Measurements from ENCODE around the gene NSMF.
A peak's percentile ranks its signal among the peaks of the same experiment; 100 is the strongest.
"Not testable (repeated sequence)": the region's sequence is repeated elsewhere in the genome, so short reads cannot be mapped to it uniquely, and the experiment has no call there.

NSMF gene

DNA sequence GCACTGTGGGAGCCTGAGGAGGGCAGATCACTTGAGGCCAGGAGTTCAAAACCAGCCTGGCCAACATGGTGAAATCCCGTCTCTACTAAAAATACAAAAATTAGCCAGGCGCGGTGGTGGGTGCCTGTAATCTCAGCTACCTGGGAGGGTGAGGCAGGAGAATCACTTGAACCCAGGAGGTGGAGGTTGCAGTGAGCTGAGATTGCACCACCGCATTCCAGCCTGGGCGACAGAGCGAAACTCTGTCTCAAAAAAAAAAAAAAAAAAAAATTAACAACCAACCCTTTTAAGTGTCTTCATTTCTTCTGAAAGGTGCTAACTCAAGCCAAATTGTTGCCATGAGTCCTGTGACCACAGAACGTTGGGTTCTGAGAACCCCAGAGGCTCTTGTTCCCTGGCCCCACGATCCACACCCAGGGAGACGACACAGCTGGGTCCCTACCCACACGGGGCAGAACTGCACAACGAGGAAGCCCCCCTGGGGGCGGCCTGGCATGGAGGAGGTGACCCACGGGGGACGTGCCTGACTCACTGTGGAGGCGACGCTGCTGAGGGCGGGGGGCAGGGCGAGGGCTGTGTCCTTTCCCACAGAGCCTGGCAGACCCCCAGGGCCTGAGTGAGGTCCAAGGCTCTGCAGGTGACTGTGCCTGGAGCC, 48.8 kb downstream of the NSMF start:
- not testable (repeated sequence) for DNase-seq

- no peak for DNase-seq
These were observed 49.6 kb downstream of the NSMF start for GRCh38 chr9:137409515-137409914.

DNA sequence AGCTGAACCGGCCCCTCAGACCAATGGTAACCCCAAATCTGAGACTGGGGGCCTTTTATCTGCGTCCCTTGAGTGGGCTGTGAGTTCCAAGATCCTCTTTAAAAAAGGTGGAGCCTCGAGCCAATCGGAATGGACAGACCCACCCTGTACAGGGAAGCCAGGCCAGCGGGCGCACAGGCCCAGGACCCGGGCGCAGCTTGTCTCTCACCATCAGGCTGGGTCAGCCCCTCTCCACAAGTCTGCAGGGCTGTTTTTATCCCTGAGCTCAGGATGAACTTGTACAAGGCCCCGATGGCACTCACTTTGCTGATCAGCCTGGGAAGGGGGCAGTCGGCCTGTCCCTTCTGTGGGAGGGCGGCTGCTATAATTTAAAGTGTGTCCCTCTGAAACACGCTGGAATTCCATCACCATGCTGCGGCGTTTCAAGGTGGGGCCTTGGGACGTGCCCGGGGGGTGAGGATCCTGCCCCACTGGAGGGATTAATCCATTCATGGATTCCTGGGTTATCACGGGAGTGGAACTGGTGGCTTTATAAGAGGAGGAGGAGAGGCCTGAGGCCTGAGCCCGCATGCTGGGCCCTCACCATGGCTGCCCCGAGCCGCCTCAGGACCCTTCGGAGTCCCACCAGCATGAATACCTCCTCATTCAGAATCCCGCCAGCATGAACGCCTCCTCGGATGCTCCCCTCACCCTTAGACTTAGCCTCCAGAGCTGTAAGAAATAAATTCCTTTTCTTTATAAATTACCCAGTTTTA, 50.3 kb downstream of the NSMF start:
- DNase-seq: no peak

DNA sequence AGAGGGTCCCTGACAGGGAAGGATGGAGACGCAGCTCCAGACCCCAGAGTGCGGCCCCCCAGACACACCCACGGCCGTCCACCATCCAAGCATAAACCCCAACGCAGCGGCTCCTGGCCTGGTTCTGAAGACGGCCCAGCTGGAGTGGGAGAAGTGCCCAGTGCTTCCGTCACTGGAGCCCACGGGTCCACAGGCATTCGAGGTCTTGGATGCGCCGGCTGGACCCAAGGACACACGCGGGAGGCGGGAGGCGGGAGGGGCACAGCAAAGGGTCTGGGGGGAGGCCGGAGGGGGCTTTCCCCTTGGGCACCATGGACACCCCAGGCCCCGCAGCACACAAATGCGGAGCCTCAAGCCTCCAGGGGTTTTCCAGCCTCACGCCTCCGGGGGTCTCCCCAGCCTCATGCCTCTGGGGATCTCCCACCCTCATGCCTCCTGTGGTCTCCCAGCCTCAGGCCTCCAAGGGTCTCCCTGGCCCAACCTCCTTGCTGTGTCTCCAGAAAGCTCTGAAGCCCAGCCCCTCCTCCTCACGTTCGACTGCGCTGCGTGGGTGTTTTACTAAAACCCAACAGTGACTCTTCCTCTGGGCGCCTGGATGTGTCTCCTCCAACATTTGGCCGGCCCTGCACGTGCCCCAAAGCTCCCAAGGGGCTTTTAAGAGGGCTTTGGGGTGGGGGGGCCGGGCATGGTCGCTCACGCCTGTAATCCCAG, 51.4 kb downstream of the NSMF start:
- DNase-seq: no peak

DNA sequence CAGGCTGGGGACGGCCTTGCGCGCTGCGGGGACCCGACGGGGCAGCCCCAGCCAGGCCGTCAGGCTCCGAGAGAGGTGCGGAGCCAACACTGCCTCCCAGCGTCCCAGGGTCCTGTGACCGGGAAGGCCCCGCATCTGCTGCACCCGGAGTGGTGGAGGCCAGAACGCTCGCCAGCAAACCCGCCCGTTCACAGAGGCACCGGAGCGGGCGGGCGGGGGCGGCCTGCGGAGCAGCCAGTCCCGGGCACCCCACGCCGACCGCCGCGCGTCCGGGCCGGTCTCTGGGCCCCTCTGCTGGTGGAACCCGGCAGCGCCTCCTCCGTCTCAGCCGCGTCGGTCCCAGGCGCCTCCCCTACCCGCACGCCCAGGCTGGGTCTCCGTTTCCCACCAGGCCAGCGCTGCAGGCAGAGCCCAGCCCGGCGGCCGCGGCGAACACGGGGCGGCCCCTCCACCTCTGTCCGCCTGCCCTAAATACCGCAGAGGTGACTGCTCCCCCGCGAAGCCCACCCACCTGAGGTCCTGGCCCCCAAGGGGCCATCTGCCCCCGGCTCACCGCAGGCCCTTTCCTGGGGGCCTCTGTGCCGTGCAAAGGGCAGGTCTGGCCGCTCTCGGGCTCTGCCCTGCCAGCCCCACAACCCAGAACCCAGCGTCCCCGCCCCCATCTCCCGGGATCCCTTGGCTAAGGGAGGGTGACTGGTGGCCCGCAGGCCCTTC, 52.1 kb downstream of the NSMF start:
- DNase-seq: peak in 4 of 5 donors; percentile 43 to 54 (median 46)

- no peak for DNase-seq
These were observed 52.9 kb downstream of the NSMF start for GRCh38 chr9:137406085-137406760.

- no peak for DNase-seq
These were observed 53.5 kb downstream of the NSMF start for GRCh38 chr9:137405677-137406081.

DNA sequence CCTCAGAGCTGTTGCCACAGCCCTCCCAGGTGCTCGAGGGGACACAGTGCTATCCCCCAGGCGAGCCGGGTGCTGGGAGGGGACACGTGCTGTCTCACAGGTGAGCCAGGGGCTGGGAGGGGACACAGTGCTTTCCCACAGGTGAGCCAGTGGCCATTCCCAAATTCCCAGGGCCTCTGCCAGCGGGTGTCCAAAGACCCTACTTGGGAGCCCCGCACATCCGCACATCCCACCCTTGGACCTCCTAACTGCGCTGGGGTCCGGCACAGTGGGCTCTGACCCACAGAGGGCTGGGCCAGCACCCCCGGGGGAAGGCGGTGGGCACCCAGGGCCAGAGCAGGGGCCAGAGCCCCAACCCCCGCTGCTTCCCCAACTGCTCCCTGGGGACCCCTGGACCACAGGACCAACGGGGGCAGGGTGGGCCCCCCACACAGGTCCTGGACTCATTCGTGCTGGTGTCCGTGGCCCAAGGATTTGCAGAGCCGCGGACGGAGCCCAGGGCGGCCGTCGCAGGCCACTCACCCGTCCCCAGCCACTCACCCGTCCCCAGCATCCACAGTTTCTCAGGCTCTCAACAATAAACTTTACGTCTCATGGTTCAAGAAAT, 54.1 kb downstream of the NSMF start:
- DNase-seq: no peak

GRCh38 chr9:137403269-137403668, 55.9 kb downstream of the NSMF start:
- DNase-seq: no peak

DNA sequence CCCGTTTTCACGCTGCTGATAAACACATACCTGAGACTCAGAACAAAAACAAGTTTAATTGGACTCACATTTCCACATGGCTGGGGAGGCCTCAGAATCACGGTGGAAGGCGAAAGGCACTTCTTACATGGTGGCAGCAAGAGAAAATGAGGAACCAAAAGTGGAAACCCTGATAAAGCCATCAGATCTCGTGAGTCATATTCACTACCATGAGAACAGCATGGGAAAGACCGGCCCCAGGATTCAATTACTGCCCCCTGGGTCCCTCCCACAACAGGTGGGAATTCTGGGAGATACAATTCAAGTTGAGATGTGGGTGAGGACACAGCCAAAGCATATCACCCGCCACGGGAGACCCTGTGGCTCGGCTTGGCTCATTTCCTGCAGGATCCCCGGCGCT, 56.4 kb downstream of the NSMF start:
- DNase-seq: no peak

DNA sequence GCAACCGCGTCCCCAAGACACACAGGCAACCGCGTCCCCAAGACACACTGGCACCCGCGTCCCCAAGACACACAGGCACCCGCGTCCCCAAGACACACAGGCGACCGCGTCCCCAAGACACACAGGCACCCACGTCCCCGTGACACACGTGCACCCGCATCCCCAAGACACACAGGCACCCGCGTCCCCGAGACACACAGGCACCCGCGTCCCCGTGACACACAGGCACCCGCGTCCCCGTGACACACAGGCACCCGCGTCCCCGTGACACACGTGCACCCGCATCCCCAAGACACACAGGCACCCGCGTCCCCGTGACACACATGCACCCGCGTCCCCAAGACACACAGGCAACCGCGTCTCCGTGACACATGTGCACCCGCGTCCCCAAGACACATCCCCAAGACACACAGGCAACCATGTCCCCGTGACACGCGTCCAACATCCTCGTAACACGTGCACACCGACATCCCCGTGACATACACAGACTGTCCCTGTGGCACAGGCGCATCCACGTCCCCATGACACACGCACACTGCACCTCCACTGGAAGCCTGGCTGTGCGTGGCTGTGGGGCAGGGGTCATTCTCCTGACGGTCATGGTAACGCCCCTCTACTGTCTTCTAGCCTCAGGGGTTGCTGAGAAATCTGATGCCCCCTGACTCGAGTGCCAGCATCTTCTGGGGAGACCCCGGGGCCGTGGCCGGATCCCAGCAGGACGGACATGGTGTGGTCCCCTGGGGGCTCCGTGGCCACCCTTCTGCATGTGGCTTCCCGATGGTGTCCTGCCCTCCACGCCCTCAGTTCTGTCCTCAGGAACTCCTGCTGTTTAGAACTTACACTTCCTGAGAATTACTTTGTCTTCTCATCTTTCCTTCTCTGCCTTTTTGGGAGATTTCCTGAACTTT, 60.3 kb downstream of the NSMF start:
- DNase-seq: no peak

DNA sequence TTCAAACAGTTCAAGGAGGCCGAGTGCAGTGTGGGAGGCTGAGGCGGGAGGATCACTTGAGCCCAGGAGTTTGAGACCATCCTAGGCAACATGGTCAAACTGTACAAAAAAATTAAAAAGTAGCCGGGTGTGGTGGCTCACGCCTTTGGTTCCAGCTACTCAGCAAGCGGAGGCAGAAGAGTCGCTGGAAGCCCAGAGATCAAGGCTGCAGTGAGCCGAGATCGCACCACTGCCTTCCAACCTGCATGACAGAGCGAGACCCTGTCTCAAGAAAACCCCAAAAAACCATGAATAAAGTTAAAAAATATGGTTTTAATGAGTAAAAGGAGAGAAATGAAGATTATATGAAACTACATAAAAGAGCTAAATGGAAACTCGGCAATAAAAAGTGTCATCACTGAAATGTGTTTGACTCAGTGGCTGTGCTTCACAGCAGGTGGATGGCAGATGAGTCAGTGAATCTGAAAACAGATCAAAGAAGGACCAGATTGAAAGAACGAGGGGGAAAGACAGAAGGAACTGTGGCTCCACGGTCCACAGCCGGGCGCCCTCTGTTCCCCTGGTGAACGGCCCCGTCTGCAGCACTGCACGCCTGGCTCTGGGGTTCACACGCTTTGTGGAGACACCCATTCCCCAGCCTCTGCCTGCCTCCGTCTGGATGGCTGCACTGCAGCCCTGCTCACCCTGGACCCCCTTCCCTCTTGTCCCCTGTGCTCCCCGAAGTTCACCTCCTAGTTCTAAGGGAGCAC, 61.3 kb downstream of the NSMF start:
- DNase-seq: no peak
